Natural killer cell (primary cell): ENCODE results near the gene ZNF407. TPM values are rescaled to one million over a fixed set of nuclear protein-coding genes. Genes with fewer than 3 reads are reported as not detected.
"Not testable (repeated sequence)": the region's sequence is repeated elsewhere in the genome, so short reads cannot be mapped to it uniquely, and the experiment has no call there.

Experiments used
- ATAC-seq, 3 donors: fragments of 150-1000 bp in 2 of 3; fragments of 200-7000 bp in 1 of 3; cut with Tn5 transposase; 1 replicate in 1 of 3; 2 replicates in 2 of 3; pipeline ENCODE4 v1.10.0; 2021; ENCODE audit warnings: mild to moderate bottlenecking in 2 of 3, moderate library complexity in 2 of 3
- DNase-seq, 2 donors: peaks; one replicate each; pipeline versions ENCODE4 v3.0.0 to v3.0.0-alpha.2; 2013 to 2021; ENCODE audit warnings: mixed read lengths in 1 of 2
- H3K27ac ChIP-seq: one replicate; pipeline ENCODE4 v1.5.1; 2013; ENCODE audit warnings: mild to moderate bottlenecking, low read length
- H3K27me3 ChIP-seq: one replicate; pipeline ENCODE4 v1.6.1; 2013; ENCODE audit warnings: low read length; ENCODE audit not compliant: control insufficient read depth, insufficient read depth
- H3K36me3 ChIP-seq: one replicate; pipeline ENCODE4 v1.6.1; 2013; ENCODE audit warnings: low read length; ENCODE audit not compliant: control insufficient read depth, insufficient read depth
- H3K4me1 ChIP-seq: one replicate; pipeline ENCODE4 v1.6.1; 2013; ENCODE audit warnings: low read length; ENCODE audit not compliant: control insufficient read depth, insufficient read depth
- H3K4me3 ChIP-seq: one replicate; pipeline ENCODE4 v1.5.1; 2013; ENCODE audit warnings: low read length
- H3K9me3 ChIP-seq: one replicate; pipeline ENCODE4 v1.6.1; 2013; ENCODE audit warnings: low read length; ENCODE audit not compliant: control insufficient read depth, insufficient read depth
- H3K27ac Mint-ChIP-seq, 2 donors: one replicate each; pipeline ENCODE4 v1.8.0; 2022; ENCODE audit warnings: mild to moderate bottlenecking in 2 of 2, mixed read lengths in 2 of 2, moderate library complexity in 1 of 2
- H3K27me3 Mint-ChIP-seq, 2 donors: one replicate each; pipeline ENCODE4 v1.8.0; 2022; ENCODE audit warnings: low read depth in 2 of 2, mixed read lengths in 2 of 2
- H3K36me3 Mint-ChIP-seq: one replicate; pipeline ENCODE4 v1.8.0; 2022; ENCODE audit warnings: mixed read lengths
- H3K4me1 Mint-ChIP-seq, 2 donors: one replicate each; pipeline ENCODE4 v1.8.0; 2022; ENCODE audit warnings: mixed read lengths in 2 of 2
- H3K4me3 Mint-ChIP-seq: one replicate; pipeline ENCODE4 v1.8.0; 2022; ENCODE audit warnings: mild to moderate bottlenecking, moderate library complexity, mixed read lengths
- H3K9me3 Mint-ChIP-seq, 2 donors: one replicate each; pipeline ENCODE4 v1.8.0; 2022; ENCODE audit warnings: mixed read lengths in 2 of 2
- WGBS: methylation state at CpG from one replicate; pipeline ENCODE4 v1.1.7; 2013; ENCODE audit warnings: missing lambda C conversion rate; ENCODE audit not compliant: insufficient coverage; 5-methylcytosine and 5-hydroxymethylcytosine counted together
- intact Hi-C: fragments of 100-400 bp; cut with micrococcal nuclease; formaldehyde crosslinking; loops from one replicate; pipeline ENCODE4 v1.14.2; 2022
- total RNA-seq, 4 donors: library from RNA; stranded (reverse); fragments of 120-200 nt in 1 of 4; gene quantifications; one replicate each; pipeline versions ENCODE4 v1.2.3 to v1.2.4, GENCODE V29; 2013 to 2022
- TF ChIP-seq, protein P1 (sequence below): fragments of 200-600 bp; IDR thresholded peaks from one replicate; pipeline ENCODE4 v1.8.0; 2022; ENCODE audit warnings: antibody characterized with exemption

ZNF407 gene
- total RNA-seq, 3 donors from 2014 or later (not counting 1 experiment from before 2014, with no cell fraction given), result 28.4 to 36.7 (median 36.3) TPM

DNA sequence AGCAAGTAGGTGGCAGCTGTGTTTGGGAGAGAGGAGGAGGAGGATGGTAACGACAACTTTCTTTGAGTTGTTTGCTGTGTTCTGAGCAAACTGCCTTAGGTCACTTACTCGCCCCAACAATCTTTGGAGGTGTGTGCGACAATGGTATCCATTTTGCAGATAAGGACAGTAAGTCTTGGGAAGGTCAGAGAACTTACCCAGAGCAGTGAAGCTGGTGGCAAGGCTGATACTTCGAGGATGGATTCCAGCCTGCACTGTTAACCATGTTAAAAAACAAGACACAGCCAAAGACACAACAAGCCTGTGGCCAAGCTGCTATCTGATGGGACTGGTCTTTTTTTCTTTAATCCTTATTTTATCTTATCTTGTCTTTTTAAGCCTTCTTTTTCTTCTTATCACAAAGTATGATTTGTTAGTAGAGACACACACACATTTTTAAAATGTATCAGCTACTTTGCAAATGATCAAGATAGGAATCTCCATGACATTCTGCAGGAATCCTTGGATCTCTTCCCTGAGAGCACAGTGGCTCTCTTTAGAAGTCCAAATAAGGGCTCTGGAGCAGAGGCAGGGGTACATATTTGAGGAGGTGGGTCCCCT, 35.4 kb upstream of the ZNF407 start:
- no peaks in the 10 kb centered on the region for H3K9me3 Mint-ChIP-seq
- Histone ChIP-seq H3K4me3 (no peak overlapping the region), H3K4me1 (no peaks in the 10 kb centered on the region), H3K27ac (no peak overlapping the region), H3K36me3 (no peaks in the 10 kb centered on the region), H3K9me3 (no peaks in the 10 kb centered on the region), H3K27me3 (no peaks in the 10 kb centered on the region)
- H3K36me3 Mint-ChIP-seq, result no peaks in the 10 kb centered on the region
- no peaks in the 10 kb centered on the region for H3K4me1 Mint-ChIP-seq
- 89% methylated on average over 4 of the region's 4 CpGs for WGBS
- TF ChIP-seq, protein P1, sequence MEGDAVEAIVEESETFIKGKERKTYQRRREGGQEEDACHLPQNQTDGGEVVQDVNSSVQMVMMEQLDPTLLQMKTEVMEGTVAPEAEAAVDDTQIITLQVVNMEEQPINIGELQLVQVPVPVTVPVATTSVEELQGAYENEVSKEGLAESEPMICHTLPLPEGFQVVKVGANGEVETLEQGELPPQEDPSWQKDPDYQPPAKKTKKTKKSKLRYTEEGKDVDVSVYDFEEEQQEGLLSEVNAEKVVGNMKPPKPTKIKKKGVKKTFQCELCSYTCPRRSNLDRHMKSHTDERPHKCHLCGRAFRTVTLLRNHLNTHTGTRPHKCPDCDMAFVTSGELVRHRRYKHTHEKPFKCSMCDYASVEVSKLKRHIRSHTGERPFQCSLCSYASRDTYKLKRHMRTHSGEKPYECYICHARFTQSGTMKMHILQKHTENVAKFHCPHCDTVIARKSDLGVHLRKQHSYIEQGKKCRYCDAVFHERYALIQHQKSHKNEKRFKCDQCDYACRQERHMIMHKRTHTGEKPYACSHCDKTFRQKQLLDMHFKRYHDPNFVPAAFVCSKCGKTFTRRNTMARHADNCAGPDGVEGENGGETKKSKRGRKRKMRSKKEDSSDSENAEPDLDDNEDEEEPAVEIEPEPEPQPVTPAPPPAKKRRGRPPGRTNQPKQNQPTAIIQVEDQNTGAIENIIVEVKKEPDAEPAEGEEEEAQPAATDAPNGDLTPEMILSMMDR, result no peak
- H3K27ac Mint-ChIP-seq, result no peak overlapping the region
- intact Hi-C loops, result no loop called here
- H3K4me3 Mint-ChIP-seq, result no peak overlapping the region
- no peaks in the 10 kb centered on the region for H3K27me3 Mint-ChIP-seq
- ATAC-seq, result no peak
- no peak for DNase-seq

DNA sequence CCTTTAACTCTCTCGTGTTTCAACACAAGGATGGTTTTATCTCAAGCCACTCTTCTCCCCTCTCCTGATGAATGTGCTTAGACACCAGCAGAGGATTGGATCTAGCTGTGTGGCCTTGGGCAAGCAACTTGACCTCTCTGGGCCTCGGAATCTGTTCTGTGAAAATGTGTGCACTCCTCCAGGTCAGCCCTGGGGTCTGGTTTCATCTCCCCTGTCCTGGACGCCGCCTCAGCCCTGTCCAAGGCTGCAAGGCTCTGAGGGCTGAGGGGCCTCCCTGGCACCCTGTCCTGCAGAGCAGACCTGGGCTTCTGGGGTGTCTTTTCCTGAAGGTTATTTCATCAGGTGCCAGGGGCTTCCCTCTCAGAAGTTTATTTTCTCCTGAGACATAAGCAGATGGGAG, 34.9 kb upstream of the ZNF407 start:
- H3K4me3 Mint-ChIP-seq, result no peak overlapping the region

DNA sequence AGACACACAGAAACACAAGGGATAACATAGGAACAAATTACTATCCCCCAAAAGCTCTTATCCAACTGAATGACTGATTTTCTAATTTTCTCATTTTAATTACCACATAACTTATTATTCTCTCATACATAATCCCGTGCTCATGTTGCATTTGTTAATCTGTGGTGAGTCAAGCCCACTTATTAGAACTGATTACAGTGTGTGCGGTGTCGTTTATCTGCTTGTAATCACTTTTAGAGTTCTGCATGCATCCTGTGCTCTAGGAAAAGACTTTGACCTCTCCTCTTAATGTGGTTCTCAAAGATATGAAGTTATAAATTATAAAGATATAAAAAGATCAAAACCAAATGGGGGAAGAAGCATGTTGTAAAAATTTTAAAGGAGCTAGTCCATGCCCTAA, 33.7 kb upstream of the ZNF407 start:
- Histone ChIP-seq H3K9me3 (no peaks in the 10 kb centered on the region), H3K36me3 (no peaks in the 10 kb centered on the region), H3K27ac (no peak overlapping the region), H3K4me1 (no peaks in the 10 kb centered on the region), H3K4me3 (no peak overlapping the region), H3K27me3 (no peaks in the 10 kb centered on the region)
- WGBS, result 63% methylated on average over 3 of the region's 3 CpGs
- intact Hi-C loops, result no loop called here
- ATAC-seq (no peak), DNase-seq (no peak)
- no peaks in the 10 kb centered on the region for H3K36me3 Mint-ChIP-seq
- peaks cover 11 to 12% of the 10 kb centered on the region in 2 donors for H3K27me3 Mint-ChIP-seq
- H3K4me1 Mint-ChIP-seq, result no peaks in the 10 kb centered on the region
- H3K9me3 Mint-ChIP-seq, result no peaks in the 10 kb centered on the region
- H3K27ac Mint-ChIP-seq, result no peak overlapping the region
- TF ChIP-seq, protein P1, result no peak
- no peak overlapping the region for H3K4me3 Mint-ChIP-seq

More for the DNA sequence above, 34.9 kb upstream of the ZNF407 start:
- H3K36me3 ChIP-seq, result no peaks in the 10 kb centered on the region
- Mint-ChIP-seq H3K4me1 (no peaks in the 10 kb centered on the region), H3K36me3 (no peaks in the 10 kb centered on the region), H3K27ac (no peak overlapping the region), H3K27me3 (no peaks in the 10 kb centered on the region), H3K9me3 (no peaks in the 10 kb centered on the region)
- H3K27ac ChIP-seq, result no peak overlapping the region
- H3K4me3 ChIP-seq, result no peak overlapping the region
- H3K9me3 ChIP-seq, result no peaks in the 10 kb centered on the region
- ATAC-seq, result no peak
- H3K27me3 ChIP-seq, result no peaks in the 10 kb centered on the region
- no peak for DNase-seq
- TF ChIP-seq, protein P1, result no peak
- intact Hi-C loops, result no loop called here
- no peaks in the 10 kb centered on the region for H3K4me1 ChIP-seq
- WGBS, result 78% methylated on average over 4 of the region's 4 CpGs

DNA sequence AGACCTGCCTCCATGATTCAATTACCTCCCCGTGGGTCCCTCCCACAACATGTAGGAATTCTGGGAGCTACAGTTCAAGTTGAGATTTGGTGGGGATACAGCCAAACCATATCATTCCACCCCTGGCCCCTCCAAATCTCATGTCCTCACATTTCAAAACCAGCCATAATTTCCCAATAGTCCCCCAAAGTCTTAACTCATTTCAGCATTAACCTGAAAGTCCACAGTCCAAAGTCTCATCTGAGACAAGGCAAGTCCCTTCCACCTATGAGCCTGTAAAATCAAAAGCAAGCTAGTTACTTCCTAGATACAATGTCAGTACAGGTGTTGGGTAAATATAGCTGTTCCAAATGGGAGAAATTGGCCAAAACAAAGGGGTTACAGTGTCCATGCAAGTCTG, 32.5 kb upstream of the ZNF407 start:
- peaks cover 14 to 18% of the 10 kb centered on the region in 2 donors for H3K27me3 Mint-ChIP-seq
- H3K36me3 Mint-ChIP-seq, DNase-seq, intact Hi-C loops, H3K4me3 Mint-ChIP-seq, H3K27ac ChIP-seq, H3K4me1 ChIP-seq, H3K27me3 ChIP-seq, H3K4me3 ChIP-seq, H3K4me1 Mint-ChIP-seq, H3K27ac Mint-ChIP-seq, ATAC-seq, H3K9me3 ChIP-seq, H3K9me3 Mint-ChIP-seq, H3K36me3 ChIP-seq: not testable (repeated sequence)
- WGBS, result 60% methylated on average over 1 of the region's 1 CpG

DNA sequence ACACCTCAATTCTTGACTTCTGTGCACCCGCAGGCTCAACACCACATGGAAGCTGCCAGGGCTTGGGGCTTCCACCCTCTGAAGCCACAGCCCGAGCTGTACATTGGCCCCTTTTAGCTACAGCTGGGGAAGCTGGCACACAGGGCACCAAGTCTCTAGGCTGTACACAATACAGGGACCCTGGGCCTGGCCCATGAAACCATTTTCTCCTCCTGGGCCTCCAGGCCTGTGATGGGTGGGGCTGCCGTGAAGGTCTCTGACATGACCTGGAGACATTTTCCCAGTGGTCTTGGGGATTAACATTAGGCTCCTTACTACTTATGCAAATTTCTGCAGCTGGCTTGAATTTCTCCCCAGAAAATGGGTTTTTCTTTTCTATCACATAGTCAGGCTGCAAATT, 31.7 kb upstream of the ZNF407 start:
- H3K4me3 ChIP-seq, H3K27ac Mint-ChIP-seq, H3K9me3 Mint-ChIP-seq, H3K27me3 ChIP-seq, H3K36me3 Mint-ChIP-seq, H3K9me3 ChIP-seq, H3K36me3 ChIP-seq, ATAC-seq, H3K4me1 ChIP-seq, H3K27ac ChIP-seq, intact Hi-C loops, H3K4me3 Mint-ChIP-seq, DNase-seq, H3K4me1 Mint-ChIP-seq: not testable (repeated sequence)
- H3K27me3 Mint-ChIP-seq, result peaks cover 18% of the 10 kb centered on the region in 2 donors
- WGBS, result 76% methylated on average over 3 of the region's 3 CpGs
